Fibroblast of upper back skin (primary cell): ENCODE data around the gene CTF1.
A peak's percentile ranks its signal among the peaks of the same experiment; 100 is the strongest.
"Not testable (repeated sequence)": the region's sequence is repeated elsewhere in the genome, so short reads cannot be mapped to it uniquely, and the experiment has no call there.

ENCODE experiments used
- DNase-seq: peaks from one replicate; pipeline ENCODE4 v3.0.0-alpha.2; 2013

The CTF1 gene

DNA sequence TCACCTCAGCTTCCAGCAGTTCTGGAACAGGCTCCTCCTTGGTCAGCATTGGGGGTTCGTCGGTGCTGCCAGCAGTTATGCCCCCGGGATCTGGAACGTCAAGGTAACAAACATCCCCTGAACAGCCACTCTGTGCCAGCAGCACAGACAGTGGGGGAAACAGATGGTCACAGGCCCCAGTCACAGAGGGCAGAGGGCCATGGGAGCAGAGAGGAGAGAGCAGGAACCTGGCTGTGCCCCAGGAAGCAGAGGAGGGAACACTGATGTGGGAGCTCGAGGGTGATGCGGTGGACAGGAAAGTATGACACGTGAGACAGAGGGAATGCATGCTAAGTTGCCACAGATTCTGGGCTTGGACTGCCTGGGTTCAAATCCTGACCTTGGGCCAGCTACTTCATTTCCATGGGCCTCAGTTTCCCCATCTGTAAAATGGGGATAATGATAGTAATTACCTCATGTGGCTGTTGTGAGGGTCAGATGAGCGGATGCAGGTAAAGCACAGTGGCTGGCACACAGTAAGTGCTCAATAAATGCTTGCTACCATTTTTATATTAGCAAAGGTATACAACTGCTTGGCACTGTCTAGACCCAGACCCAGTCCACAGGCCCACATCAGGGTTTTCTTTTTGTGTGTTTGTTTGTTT lies 7.4 kb upstream of the CTF1 start:
- no peak for DNase-seq

DNA sequence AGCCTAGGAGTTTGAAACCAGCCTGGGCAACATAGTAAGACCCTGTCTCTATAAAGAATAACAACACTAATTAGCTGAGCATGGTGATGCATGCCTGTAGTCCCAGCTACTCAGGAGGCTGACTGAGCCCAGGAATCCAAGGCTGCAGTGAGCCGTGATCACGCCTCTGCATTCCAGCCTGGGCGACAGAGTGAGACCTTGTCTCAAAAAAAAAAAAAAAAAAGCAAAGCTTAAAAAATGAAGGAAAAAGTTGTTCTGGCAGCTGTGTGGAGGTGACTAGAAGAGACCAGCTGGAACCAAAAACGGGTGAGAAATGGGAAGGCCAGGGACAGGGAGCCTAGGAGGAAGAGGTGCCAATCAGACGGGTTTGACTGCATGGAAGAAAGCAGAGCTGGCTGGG lies 6.7 kb upstream of the CTF1 start:
- no peak for DNase-seq

DNA sequence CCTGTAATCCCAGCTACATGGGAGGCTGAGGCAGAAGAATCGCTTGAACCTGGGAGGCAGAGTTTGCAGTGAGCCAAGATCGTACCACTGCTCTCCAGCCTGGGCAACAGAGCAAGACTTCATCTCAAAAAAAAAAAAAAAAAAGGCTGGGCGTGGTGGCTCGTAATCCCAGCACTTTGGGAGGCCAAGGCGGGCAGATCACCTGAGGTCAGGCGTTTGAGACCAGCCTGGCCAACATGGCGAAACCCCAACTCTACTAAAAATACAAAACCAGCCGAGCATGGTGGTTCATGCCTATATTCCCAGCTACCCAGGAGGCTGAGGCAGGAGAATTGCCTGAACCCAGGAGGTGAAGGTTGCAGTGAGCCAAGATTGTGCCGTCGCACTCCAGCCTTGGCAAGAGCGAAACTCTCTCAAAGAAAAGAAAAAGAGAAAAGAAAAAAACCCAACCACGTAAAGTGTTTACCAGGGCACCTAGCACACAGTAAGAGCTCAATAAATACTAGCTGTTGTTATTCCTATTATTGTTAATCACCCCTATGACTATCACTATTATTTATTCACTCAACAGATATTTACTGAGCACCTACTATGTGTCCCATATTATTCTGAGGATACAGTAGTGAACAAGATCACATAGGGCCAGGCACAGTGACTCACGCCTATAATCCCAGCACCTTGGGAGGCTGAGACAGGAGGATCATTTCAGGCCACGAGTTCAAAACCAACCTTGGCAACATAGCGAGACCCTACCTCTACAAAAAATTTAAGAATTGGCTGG lies 5.2 kb upstream of the CTF1 start:
- DNase-seq = not testable (repeated sequence)

DNA sequence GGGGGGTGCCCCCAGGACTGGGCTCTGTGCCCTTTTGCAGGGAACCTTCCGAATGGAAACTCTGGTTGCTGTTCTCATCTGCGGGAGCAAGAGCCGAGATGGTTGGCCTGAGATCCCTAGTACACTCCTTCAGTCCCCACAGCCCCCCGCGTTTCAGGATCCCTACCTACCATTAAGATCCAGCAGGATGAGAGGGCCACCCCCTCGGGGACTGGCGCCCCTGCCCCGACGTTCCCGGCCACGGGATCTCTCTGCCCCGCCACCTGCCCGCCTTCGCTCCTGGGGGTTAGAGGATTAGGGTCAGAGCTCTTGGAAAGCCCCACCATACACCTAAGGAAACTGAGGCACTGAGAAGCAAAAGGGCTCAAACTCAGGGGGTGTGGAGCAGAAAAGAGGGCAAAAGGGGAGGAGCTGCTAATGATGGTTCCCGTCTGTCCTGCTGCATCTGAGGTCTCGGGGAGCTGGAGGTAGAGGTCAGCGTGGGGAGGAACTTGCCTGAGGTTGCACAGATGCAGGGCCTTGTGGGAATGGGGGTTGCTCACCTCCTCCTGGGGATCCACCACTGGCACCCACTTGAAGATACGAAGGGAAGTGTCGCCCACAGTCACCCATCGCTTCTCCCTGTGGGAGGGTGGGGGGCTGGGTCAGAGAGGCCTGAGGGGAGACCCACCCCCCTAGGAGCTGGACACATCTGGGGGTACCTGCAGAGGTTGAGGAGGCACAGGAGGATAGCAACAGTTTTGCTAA lies 3.6 kb upstream of the CTF1 start:
- no peak for DNase-seq

DNA sequence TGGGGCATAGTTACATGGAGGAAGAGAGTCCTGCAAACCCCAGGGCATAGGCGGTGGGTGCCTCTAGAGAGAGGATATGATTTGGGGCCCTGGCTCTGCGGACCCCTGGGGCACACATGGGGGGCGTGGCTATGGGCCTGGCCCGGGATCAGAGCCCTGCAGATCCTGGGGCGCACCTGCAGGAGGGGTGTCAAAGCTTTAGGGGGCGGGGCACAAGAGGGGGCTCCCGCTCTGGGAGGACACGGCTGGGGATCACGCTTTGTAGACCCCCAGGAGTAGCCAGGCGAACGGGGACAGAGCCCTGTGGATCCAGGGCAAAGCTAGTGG lies 3.0 kb upstream of the CTF1 start:
- DNase-seq = no peak

DNA sequence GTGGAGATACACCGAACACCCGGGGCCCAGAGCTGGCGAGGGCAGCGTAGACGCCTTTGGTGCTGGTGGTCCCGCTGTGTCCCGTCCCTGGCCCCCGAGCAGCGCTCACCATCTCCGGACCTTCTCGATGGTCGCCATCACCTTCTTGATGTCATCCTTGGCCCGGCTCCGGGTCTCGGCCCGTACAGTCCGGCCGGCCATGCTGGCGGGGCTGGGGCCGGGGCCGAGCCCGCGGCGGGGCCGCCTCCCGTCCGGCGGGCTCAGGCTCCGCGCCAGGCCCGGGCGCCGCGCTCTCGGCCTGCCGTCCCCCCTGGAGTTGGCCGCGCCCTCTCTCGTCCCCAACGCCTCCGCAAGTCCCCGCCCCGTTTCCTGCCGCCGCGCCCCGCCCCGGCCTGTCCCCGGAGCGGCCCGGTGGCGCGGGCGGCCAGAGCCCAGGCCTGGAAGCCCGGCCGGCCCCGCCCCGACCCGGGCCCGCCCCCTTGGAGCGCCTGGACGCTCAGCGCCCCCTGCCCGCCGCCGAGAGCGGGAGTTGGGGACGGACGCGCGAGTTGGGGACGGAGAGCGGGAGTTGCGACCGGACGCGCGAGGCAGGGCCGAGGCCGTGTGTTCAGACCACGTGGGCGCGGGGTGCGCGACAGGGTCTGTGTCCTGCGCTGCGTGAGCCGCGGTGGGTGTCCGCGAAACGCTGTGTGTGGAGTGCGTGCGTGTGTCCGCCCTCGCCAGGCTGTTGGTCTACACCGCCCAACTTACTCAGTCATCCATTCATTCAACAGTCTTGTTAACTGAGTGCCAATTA lies 2.5 kb upstream of the CTF1 start, which contains the start of gene BCL7C:
Gene BCL7C, minus strand, starts transcription at position 334 of the 796 bp plus-strand sequence. Its CDS starts 133 bp downstream, at position 201.
- peak; percentile 87 for DNase-seq

DNA sequence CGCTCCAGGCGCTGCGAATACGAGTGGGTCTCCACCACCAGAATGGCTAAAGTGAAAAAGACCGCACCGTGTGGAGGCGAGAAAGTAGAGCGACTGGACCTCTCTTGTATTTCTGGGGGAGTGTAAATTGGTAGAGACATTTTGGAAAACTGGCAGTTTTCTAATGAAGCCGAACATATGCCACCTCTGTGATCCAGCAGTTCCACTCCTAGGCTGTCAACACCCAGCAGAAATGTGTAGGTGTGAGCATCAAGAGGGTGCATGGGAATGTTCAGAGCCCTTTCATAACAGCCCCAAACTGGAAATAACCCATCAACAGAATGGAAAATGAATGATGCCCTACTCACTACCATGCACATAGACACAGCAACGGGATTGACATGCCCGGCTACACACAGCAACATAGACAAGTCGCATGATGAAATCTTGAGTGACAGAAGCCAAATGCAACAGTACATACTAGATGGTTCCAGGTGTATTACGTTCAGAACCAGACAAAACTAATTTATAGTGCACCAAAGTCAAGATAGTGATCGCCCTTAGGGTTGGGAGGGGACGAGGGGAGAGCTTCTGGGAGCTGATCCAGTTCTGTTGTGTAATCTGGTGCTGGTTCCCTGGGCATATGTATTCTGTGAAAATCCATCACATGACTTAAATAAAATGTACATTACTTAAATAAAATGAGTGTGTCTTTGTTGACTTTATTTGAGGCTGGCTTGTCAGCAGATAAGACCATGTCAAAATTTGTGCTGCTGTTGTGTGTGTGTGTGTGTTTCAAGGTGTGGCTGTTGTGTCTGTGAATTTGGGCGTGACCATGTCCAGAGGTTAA lies 1.7 kb upstream of the CTF1 start:
- DNase-seq = no peak

DNA sequence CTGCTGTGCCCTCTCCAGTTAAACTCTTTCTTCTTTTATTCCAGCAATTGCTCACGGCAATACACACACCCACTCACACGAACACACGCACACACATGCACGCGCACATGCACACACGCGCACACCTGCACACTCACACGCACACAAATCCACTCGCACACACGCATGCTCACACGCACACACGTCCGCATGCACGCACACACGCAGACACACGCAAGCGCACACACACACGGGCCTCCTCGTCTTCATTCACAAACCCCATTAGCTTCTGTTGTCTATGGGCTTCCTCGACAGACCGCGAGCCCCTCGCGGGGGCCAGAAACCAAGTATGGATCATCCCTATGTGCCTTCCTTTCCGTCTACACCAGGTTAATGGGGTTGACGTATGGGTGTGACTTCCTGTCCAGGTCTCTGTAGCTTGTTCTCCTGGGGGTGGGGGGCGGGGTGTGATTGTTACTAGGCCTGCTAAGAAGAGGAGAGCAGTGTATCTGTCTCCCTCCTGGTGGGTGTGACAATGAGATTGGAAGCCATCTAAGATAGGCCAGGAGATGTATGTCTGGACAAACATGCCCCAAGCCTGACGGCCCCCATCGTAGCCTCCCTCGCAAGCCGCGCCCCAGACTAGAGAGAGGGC lies 670 bp upstream of the CTF1 start:
- DNase-seq = no peak

DNA sequence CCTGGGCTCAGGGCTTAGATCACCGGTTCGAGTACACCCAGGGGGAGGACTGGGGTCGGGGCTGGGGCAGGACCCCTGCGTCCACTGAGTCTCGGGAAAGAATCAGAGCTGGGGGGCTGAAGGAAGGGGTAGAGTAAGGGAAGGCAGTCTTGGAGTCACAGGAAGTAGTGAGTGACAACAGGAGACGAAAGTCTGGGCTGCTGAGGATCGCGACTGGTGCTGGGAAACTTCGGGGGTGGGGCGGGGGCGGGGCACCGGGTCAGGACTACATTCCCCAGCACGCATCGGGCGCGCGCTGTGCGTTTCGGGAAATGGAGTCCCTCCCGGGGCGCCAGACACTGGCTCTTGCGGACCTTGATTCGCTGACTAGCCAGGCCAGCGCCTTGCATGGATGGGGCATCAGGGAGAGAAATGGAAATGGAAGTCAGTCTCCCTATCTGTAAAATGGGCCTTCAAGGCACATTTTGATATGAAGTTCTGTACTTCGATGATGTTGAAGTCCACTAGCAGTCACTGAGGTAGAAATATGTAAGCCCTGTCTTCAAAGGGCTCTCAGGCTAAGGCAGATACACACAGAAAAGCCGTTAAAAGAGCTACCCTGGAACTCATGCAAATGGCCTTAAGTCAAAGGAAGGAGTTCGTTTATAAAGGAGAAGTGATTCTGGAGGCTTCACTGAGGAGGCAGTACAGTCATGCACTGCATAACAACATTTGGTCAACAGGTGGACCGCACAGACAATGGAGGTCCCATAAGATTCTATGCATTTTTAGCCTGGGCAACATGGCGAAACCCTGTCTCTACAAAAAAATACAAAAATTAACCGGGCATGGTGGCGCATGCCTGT lies 697 bp downstream of the CTF1 start:
- peak; percentile 92 for DNase-seq

DNA sequence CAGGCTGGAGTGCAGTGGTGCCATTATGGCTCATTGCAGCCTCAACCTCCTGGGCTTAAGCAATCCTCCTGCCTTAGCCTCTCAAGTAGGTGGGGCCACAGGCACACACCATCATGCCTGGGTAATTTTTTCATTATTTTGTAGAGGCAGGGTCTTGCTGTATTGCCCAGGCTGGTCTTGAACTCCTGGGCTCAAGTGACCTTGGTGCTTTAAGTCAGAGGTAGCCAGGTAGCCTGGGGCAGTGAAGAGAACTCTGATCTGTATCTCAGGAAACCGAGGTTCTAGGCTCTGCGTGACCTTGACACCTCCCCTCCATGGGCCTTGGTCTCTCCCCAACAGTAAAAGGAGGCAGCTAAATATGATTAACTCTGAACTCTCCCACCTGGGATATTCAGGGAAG lies 3.4 kb downstream of the CTF1 start:
- no peak for DNase-seq

DNA sequence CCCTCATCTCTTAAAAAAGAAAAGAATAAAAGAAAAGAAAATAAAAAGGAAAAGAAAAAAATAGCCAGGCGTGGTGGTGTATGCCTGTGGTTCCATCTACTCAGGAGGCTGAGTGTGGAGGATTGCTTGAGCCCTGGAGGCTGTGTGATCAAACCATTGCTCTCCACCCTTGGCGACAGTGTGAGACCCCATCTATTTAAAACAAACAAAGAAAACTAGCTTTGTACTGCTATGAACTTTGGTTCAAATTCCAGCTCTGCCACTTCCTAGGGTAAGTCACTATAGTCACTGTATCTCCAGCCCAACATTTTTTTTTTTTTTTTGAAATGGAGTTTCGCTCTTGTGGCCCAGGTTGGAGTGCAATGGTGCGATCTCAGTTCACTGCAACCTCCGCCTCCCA lies 4.2 kb downstream of the CTF1 start:
- DNase-seq = no peak

DNA sequence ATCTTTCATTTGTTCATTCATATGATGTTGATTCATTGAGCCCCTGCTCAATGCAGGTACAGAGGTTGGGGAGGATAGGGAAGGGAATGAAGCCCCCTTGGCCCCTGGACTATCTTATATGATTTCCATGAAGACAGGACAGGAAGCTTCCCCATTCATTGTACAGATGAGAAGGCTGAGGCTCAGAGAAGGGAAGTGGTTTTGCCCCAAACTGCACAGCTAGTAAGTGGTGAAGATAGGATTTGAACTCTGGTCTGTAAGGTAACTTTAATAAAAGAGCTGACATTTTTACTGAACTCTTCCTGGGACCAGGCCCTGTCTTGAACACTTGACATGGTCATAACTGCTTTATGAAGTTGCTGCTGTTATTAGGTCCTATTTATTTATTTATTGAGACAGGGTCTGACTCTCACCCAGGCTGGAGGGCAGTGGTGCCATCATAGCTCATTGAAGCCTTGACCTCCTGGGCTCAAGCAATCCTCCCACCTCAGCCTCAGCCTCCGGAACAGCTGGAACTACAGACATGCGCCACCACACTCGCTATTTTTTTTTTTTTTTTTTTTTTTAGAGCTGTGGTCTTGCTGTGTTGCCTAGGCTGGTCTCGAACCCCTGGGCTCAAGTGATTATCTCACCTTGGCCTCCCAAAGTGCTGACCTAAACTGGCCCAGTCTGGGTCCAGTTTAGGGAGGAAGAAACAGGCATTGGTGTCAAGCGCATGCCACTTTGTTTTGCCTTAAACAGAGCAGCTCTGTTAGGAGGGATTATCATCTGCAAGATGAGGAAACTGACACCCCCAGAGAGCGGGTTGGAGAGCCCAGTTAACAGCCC lies 5.0 kb downstream of the CTF1 start:
- DNase-seq = no peak

DNA sequence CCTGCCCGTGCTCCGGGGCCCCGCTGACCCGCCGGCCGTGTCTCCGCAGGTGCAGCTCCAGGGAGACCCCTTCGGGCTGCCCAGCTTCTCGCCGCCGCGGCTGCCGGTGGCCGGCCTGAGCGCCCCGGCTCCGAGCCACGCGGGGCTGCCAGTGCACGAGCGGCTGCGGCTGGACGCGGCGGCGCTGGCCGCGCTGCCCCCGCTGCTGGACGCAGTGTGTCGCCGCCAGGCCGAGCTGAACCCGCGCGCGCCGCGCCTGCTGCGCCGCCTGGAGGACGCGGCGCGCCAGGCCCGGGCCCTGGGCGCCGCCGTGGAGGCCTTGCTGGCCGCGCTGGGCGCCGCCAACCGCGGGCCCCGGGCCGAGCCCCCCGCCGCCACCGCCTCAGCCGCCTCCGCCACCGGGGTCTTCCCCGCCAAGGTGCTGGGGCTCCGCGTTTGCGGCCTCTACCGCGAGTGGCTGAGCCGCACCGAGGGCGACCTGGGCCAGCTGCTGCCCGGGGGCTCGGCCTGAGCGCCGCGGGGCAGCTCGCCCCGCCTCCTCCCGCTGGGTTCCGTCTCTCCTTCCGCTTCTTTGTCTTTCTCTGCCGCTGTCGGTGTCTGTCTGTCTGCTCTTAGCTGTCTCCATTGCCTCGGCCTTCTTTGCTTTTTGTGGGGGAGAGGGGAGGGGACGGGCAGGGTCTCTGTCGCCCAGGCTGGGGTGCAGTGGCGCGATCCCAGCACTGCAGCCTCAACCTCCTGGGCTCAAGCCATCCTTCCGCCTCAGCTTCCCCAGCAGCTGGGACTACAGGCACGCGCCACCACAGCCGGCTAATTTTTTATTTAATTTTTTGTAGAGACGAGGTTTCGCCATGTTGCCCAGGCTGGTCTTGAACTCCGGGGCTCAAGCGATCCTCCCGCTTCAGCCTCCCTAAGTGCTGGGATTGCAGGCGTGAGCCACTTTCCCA lies 5.9 kb downstream of the CTF1 start:
- DNase-seq = peak; percentile 44

DNA sequence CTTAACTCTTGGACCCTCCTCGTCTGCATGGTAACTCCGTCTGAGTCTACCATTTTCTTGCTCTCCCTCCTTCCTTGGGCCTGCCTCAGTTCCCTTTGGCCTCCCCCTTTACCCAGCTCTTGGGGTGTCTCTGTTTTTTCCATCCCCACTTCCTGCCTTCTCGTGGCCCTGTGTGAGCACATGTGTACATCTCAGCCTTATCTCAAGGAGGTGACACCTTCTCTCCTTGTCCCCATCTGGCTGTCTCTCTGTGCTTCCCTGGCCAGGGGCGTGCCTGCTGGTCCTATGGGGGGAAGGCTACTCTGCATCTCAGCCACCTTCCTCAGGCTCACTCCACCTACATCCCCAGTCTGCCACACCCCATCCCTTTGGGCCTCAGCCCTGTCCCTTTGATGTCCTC lies 6.6 kb downstream of the CTF1 start:
- no peak for DNase-seq

DNA sequence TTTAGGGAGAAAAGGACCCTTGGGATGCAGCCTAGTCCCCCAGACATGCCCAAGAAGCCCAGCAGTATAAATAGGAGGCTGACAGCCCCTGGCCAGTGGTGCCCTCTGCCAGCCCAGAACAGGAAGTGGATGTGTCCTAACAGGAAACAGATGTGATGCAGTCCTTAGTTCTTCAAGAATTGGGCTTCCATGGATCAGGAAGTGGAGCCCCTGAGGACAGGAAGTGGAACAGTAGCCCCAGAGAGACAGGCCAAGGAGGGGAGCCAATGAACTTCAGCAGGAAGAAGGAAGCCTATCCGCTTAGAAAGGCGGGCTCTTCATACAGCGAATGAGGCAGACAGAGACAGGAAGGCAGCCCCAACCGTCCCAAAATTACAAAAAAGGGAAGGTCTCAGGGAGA lies 7.2 kb downstream of the CTF1 start:
- DNase-seq = peak; percentile 22

DNA sequence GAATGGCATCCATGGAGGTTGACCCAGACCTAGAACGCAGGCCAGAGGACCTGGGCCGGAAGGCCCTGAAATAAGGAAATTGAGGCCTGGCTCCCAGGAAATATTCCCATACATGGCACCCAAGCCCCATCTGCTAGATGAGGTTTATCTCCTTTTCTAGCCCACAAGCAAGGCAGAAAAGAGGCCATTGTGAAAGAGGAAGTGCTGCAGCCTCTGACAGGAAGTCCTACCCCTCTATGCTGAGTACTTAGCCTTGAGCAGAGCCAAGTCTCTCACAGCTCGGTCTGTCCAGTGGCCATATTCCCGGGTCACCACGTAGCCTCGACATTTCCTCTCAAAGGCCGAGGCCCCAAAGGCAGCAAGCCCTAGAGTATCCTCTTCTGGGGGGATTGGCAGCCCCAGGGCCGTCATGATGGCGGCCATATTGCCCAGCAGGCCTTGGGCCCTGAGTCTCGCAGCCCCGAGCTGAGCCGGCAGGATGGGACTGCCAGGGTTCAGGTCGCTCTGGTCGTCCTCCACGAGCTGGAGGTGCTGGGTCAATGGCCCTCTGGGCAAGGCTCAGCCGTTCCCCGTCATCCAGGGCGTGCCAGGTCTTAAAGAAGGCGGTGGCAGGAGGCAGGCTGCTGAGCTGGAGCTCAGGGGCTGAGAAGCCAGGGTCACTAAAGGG lies 7.8 kb downstream of the CTF1 start:
- no peak for DNase-seq

DNA sequence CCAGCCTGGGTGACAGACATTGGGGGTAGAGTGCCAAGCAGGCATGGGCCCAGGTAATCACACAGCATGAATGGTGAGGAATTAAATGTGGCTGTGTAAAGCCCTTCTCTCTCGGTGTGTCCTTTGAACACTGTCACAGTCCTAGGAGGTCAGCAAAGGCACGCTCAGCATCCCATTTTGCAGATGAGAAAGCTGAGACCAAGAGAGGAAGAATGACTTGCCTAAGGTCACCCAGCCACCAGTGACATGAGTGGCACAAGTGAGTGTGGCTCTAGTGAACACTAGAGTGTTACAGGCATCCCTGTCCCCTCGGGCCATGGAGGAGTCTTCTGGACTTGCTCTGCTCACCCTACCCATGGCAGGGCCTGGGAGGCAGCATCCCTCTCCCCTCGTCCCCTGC lies 10.7 kb downstream of the CTF1 start:
- DNase-seq = no peak

DNA sequence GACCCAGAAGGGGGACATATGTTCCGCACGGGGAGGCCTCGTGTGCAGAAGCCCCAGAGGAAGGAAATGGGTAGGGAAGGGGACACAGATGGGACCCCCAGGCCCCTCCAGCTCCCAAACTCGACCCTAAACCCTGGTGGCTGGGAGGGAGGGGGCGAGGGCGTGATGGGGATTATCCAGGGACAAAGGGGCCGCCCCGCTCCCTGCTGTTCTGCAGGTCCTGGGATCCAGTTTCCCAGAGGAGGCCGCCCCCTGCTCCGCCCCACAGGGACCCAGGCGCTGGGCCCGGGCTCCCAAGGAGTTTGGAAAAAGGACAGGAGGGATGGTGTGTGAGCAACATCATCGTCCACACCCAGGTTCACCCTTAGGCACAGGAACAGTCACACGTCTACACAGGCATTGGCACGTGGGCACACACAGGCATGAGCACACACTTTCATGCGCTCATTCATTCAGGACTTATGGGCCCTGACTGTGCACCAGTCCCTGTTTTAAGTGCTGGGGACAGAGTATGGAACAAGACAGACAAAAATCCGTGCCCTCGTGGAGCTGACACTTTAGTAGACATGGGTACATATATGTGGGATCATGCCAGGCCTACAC lies 14.1 kb downstream of the CTF1 start:
- DNase-seq = no peak
